ENCODE results near the gene PARP16.

DNA sequence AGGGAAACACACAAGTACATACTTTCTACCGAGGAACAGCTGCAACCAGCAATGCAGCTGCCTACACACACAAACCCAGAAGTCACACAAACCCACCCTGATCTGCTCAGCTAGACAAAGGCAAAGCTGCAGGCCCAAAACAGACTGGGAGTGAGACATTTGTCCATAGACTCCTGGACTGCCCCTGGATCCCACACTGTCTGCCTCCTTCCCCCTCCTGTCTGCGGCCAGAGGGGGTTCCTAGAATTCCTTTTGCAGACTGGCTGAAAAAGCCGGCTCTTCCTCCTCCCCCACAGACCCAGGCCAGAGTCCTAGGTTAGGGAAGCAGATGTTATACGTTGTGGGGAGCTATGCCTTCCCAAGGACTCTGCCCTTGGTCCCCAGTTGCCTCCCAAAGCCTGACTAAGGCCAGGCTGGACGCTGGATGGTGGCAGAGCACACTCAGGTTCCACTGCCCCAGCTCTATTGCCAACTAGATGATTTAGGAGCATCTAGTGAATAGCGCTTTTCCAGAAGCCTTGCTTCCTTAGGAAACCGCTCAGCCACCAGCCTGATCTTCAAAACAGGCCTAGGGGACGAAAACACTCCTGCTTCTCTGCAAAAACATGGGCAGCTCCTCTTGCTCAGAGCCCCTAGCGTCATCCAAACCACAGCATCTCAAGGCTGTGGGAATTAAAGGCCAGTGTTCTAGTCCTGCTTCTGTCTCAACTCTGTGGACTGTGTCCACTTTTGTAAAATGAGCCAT, 38.0 kb downstream of the PARP16 start:
- TF ChIP-seq, protein P1, sequence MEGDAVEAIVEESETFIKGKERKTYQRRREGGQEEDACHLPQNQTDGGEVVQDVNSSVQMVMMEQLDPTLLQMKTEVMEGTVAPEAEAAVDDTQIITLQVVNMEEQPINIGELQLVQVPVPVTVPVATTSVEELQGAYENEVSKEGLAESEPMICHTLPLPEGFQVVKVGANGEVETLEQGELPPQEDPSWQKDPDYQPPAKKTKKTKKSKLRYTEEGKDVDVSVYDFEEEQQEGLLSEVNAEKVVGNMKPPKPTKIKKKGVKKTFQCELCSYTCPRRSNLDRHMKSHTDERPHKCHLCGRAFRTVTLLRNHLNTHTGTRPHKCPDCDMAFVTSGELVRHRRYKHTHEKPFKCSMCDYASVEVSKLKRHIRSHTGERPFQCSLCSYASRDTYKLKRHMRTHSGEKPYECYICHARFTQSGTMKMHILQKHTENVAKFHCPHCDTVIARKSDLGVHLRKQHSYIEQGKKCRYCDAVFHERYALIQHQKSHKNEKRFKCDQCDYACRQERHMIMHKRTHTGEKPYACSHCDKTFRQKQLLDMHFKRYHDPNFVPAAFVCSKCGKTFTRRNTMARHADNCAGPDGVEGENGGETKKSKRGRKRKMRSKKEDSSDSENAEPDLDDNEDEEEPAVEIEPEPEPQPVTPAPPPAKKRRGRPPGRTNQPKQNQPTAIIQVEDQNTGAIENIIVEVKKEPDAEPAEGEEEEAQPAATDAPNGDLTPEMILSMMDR (IDR thresholded peaks at IDR 0.05): no peak
- TF ChIP-seq EP300 (IDR thresholded peaks at IDR 0.05): no peak
- no peak for TF ChIP-seq POLR2A (IDR thresholded peaks at IDR 0.05)
- TF ChIP-seq POLR2AphosphoS5 (IDR thresholded peaks at IDR 0.05): no peak
